ENCODE measurements around the gene PRKAR1A. TPM values are rescaled to one million over a fixed set of nuclear protein-coding genes. Genes with fewer than 3 reads are reported as not detected.

Gene PRKAR1A
- total RNA-seq, 1 experiment from 2014 or later = 174 TPM

DNA sequence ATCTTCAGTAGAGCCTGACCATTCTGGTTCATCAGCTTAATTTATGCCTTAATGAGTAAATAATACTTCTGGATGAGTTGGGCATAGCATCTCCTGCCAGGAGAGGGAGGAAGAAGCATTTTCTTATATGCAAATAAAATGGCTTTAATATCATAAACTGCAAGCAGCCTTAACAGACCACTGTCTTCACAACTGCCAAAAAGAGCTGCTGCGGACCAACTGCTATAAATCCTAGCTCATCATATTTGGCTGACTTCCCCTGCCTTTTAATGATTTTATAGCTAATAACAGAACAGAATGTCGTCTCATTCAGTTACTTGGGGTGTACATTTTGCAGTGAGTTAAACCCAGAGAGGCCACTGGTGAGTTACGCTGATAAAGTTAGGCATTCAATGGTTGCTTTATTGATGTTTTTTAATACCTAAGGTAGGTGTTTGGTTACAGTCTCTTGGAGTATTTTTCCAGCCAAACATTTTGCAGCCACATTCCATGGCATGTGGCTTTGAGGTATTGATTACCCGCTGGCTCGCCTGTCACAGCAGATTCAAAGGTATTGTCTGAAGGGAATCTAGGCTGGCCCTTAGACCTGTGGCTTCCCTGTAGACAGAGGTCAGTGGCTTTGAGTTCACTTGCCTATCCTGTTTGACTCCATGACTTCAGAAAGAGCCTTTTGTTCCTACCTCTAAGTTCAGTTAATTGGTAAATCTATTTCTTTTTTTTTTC lies 72.5 kb downstream of the PRKAR1A start:
- intact Hi-C loops (cut with micrococcal nuclease; ENCODE audit: unreplicated experiment) (no loop called here), in situ Hi-C loops (cut with HindIII; ENCODE audit: low pct_unique_long_range_greater_than_20kb, low sequenced_read_pairs) (no loop called here)
- ChIA-PET POLR2A (no interaction called here), CTCF (no interaction called here)
- DNase-seq (ENCODE audit: low read depth, low spot score) = no peak
- Histone ChIP-seq H3K4me3 (ENCODE audit: low read depth in 2 of 2, low read length in 2 of 2) (no peak overlapping the region), H3K27ac (ENCODE audit: low read length) (no peak overlapping the region), H3K9me3 (ENCODE audit: control insufficient read depth, insufficient read depth, low read depth, low read length) (no peaks in the 10 kb centered on the region), H3K27me3 (ENCODE audit: control insufficient read depth, insufficient read depth, low read length) (no peaks in the 10 kb centered on the region; the same call in 1 of the 2 replicates), H3K4me1 (ENCODE audit: control insufficient read depth, insufficient read depth, low read length) (no peaks in the 10 kb centered on the region), H3K36me3 (ENCODE audit: control insufficient read depth, insufficient read depth, low read length) (no peaks in the 10 kb centered on the region)
- TF ChIP-seq, protein P1, sequence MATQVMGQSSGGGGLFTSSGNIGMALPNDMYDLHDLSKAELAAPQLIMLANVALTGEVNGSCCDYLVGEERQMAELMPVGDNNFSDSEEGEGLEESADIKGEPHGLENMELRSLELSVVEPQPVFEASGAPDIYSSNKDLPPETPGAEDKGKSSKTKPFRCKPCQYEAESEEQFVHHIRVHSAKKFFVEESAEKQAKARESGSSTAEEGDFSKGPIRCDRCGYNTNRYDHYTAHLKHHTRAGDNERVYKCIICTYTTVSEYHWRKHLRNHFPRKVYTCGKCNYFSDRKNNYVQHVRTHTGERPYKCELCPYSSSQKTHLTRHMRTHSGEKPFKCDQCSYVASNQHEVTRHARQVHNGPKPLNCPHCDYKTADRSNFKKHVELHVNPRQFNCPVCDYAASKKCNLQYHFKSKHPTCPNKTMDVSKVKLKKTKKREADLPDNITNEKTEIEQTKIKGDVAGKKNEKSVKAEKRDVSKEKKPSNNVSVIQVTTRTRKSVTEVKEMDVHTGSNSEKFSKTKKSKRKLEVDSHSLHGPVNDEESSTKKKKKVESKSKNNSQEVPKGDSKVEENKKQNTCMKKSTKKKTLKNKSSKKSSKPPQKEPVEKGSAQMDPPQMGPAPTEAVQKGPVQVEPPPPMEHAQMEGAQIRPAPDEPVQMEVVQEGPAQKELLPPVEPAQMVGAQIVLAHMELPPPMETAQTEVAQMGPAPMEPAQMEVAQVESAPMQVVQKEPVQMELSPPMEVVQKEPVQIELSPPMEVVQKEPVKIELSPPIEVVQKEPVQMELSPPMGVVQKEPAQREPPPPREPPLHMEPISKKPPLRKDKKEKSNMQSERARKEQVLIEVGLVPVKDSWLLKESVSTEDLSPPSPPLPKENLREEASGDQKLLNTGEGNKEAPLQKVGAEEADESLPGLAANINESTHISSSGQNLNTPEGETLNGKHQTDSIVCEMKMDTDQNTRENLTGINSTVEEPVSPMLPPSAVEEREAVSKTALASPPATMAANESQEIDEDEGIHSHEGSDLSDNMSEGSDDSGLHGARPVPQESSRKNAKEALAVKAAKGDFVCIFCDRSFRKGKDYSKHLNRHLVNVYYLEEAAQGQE (IDR thresholded peaks at IDR 0.05; ENCODE audit: insufficient read depth in 1 of 2, low read depth in 2 of 2, low read length in 1 of 2) = no peak
- no TSS peak for BruUV-seq (replicated peaks)
- ATAC-seq = no peak

DNA sequence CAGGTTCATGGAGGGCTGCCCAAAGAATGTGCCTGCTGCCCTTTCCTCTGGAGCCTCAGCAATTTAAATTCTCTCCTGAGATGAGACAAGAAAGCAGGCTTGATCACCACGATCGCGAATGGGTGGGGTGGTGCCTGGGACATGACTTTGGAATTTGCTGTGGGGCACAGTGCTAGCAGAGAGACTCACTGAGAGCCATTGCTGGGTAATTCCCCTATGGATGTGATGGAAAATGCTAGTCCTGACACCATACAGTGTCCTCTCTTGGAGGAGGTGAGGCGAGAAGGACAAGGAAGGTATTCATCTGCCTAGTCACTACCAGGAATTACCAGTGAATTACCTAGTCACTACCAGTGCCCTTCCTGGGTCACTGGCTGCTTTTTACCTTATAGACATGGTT lies 73.4 kb downstream of the PRKAR1A start:
- Histone ChIP-seq H3K9me3 (ENCODE audit: control insufficient read depth, insufficient read depth, low read depth, low read length) (no peaks in the 10 kb centered on the region), H3K27me3 (ENCODE audit: control insufficient read depth, insufficient read depth, low read length) (no peaks in the 10 kb centered on the region; the same call in 1 of the 2 replicates), H3K4me3 (ENCODE audit: low read depth in 2 of 2, low read length in 2 of 2) (no peak overlapping the region), H3K4me1 (ENCODE audit: control insufficient read depth, insufficient read depth, low read length) (no peaks in the 10 kb centered on the region), H3K36me3 (ENCODE audit: control insufficient read depth, insufficient read depth, low read length) (no peaks in the 10 kb centered on the region), H3K27ac (ENCODE audit: low read length) (no peak overlapping the region)
- CTCF ChIA-PET = no interaction called here
- POLR2A ChIA-PET = no interaction called here
- TF ChIP-seq, protein P1 (IDR thresholded peaks at IDR 0.05; ENCODE audit: insufficient read depth in 1 of 2, low read depth in 2 of 2, low read length in 1 of 2) = no peak
- TF ChIP-seq TCF7L2 (IDR thresholded peaks at IDR 0.05; ENCODE audit: low read depth, low read length) (no peak), SIN3A (IDR thresholded peaks at IDR 0.05; ENCODE audit: borderline replicate concordance, insufficient read depth, low read depth, low read length) (no peak), POLR2AphosphoS5 (IDR thresholded peaks at IDR 0.05; ENCODE audit: low read depth, low read length) (no peak)
- TF ChIP-seq, protein P2, sequence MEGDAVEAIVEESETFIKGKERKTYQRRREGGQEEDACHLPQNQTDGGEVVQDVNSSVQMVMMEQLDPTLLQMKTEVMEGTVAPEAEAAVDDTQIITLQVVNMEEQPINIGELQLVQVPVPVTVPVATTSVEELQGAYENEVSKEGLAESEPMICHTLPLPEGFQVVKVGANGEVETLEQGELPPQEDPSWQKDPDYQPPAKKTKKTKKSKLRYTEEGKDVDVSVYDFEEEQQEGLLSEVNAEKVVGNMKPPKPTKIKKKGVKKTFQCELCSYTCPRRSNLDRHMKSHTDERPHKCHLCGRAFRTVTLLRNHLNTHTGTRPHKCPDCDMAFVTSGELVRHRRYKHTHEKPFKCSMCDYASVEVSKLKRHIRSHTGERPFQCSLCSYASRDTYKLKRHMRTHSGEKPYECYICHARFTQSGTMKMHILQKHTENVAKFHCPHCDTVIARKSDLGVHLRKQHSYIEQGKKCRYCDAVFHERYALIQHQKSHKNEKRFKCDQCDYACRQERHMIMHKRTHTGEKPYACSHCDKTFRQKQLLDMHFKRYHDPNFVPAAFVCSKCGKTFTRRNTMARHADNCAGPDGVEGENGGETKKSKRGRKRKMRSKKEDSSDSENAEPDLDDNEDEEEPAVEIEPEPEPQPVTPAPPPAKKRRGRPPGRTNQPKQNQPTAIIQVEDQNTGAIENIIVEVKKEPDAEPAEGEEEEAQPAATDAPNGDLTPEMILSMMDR (IDR thresholded peaks at IDR 0.05) = no peak
- no TSS peak for BruUV-seq (replicated peaks)
- ATAC-seq (no peak), DNase-seq (ENCODE audit: low read depth, low spot score) (no peak)
- in situ Hi-C loops (cut with HindIII; ENCODE audit: low pct_unique_long_range_greater_than_20kb, low sequenced_read_pairs) (no loop called here), intact Hi-C loops (cut with micrococcal nuclease; ENCODE audit: unreplicated experiment) (no loop called here)
